OCI-LY1 (cell line): ENCODE data around the gene ZNF22.

Source experiments
- CTCF ChIP-seq: fragments of 200-600 bp; sonication (generic), shearing (Covaris generic); IDR thresholded peaks from 2 replicates; pipeline ENCODE4 v1.5.1; 2017; ENCODE audit warnings: mild to moderate bottlenecking, antibody characterized with exemption, low read length, moderate library complexity, mixed read lengths
- EZH2 ChIP-seq: fragments of 200-600 bp; sonication (generic), shearing (Covaris generic); IDR thresholded peaks from 2 replicates; pipeline ENCODE4 v1.8.0; 2017; ENCODE audit warnings: borderline replicate concordance, mixed run types, mild to moderate bottlenecking, antibody characterized with exemption, low read length, moderate library complexity, mixed read lengths

GRCh38 chr10:44960482-44961229 is 40.1 kb upstream of the ZNF22 start:
- TF ChIP-seq EZH2 (no peak), CTCF (no peak)
